KBM-7 (cell line): ENCODE data around the gene AKT3.
"Not testable (repeated sequence)": the region's sequence is repeated elsewhere in the genome, so short reads cannot be mapped to it uniquely, and the experiment has no call there.

Source experiments
- DNase-seq: peaks from one replicate; pipeline ENCODE4 v3.0.0-alpha.2; 2015
- in situ Hi-C: fragments of 300-500 bp; cut with MboI; formaldehyde crosslinking; loops from 2 replicates; pipeline ENCODE4 v1.14.3; 2020; ENCODE audit warnings: low sequenced_read_pairs, low pct_unique_long_range_greater_than_20kb, mixed read lengths

The AKT3 gene

DNA sequence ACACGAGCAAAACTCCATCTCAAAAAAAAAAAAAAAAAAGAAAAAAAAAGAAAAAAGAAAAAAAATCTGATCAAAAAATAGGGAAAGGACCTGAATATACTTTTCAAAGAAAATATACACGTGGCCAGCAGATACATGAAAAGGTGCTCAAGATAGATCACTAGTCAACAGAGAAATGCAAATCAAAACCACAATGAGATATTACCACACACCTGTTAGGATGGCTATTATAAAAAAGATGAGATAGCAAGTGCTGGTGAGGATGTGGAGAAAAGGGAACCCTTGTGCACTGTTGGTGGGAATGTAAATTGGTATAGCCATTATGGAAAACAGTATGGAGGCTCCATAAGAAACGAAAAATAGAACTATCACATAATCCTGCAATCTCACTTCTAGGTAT is 260.8 kb downstream of the AKT3 start:
- in situ Hi-C loops, DNase-seq: not testable (repeated sequence)

DNA sequence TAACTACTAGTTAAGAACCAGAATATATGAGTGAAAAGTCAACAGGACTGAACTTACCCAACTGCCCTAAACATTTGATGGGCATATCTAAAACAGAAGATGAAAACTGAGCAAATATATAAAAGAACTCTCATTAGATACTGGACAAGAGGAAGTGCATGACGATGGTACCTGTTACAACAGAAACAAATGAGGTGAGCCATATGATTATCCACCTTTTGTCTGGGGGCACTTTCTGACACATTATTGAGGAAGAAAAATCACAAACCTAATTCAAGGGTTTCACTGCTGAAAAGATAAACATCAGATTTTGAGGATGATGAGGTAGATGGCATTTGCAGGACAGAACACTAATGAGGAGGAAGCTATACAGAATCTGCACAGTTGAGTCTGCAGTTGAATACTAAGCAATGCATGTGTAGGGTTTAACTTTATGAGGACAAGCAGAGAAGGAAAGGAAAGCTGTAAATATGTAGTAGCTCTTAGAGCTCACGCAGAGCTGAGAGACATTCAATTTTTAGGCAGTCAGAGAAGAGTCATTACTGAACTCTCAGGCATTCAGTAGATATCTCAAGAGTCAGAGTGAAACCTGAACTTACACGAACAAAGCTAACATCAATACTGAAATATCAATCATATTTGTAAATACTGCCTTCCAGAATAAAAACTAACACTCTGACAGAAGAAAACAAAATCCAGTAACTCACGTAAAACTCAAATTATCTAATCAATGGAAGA is 262.1 kb downstream of the AKT3 start:
- no peak for DNase-seq
- in situ Hi-C loops = no loop called here

DNA sequence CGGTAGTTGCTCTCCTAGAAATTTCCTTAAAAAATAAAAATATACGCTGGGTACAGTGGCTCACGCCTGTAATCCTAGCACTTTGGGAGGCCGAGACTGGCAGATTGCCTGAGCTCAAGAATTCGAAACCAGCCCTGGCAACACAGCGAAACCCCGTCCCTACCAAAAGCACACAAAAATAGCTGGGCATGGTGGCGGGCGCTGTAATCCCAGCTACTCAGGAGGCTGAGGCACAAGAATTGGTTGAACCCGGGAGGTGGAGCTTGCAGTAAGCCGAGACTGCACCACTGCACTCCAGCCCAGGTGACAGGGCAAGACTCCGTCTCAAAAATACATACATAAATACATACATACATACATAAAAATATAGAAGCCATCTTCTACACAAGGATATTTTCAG is 262.8 kb downstream of the AKT3 start:
- in situ Hi-C loops = no loop called here
- DNase-seq = no peak

- no peak for DNase-seq
- in situ Hi-C loops = no loop called here
Observed at GRCh38 chr1:243585982-243586381, 264.1 kb downstream of the AKT3 start.

GRCh38 chr1:243582326-243582725 is 267.7 kb downstream of the AKT3 start:
- no peak for DNase-seq
- in situ Hi-C loops = no loop called here

DNA sequence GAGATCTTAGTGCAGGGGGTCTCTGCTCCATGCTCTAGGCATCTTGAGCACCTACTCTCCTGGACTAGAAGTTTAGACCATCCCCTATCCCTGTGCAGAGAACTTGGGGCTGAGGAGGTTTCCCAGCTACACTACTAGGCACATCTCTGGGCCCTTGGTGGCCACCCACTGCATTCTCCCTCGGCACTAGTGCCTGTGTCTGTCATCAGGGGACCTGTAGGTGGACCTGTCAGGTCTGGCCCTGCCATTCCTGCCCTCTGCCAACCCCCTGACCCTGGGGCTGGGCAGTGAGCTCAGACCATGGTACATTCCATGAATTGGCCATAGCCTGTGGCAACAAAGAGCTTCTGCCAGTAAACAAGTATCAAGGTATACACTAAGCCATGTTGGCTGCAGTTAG is 269.1 kb downstream of the AKT3 start:
- no peak for DNase-seq
- in situ Hi-C loops = no loop called here

GRCh38 chr1:243580072-243580471 is 270.0 kb downstream of the AKT3 start:
- in situ Hi-C loops = no loop called here
- no peak for DNase-seq

DNA sequence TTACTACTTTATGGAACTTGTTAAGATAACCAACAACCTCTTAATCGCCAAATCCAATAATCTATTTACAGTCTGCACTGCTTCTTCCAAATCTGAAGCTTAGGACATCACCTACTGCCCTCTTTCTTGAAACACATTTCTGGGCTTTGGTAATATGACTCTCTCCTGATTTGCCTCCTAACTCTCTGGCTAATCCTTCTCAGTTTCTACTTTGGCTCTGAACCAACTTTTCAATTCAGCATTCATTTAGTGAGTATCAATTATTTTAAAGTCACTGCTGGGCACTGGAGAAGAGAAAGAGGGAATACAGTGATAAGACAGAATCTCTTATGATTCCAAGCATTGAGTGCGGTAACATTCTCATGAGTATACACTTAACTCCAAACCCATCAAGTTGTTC is 275.0 kb downstream of the AKT3 start:
- DNase-seq = no peak
- in situ Hi-C loops = no loop called here

DNA sequence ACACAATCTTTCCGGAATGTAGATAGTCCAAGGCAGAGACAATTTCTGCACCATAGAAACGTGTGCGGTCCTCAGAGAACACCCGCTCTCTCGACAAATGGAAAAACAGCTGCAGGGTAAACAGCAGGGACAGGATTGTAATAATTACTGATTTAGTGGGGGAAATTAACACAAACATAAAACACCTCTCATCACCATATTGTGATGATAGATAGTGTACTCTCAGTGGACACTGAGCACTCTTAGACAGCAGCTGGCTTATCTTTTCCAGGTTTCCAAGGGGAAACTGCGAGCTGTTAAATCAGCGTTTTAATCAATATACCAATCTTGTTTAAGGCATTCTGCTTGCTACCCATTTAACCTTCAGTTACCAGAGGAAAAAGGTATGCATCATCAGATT is 277.1 kb downstream of the AKT3 start:
- in situ Hi-C loops = no loop called here
- DNase-seq = no peak

DNA sequence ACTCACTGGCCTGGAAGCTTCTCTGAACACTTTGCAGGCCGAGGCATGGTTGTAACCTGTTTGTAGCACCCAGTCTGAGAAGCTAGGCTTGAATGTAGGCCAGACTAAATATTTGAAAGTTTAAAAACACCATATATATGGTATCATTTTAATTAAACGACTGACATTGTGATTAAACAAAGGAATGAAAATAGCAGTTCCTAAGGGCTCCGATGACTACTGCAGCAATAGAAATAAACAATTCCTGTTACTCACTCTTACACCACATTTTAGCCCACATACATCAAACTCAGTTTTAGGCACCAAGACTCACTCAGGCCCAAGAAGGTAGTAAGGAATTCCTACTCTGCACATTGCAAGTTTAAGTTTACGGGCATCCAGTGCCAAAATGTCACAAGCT is 281.2 kb downstream of the AKT3 start:
- DNase-seq = no peak
- in situ Hi-C loops = no loop called here

DNA sequence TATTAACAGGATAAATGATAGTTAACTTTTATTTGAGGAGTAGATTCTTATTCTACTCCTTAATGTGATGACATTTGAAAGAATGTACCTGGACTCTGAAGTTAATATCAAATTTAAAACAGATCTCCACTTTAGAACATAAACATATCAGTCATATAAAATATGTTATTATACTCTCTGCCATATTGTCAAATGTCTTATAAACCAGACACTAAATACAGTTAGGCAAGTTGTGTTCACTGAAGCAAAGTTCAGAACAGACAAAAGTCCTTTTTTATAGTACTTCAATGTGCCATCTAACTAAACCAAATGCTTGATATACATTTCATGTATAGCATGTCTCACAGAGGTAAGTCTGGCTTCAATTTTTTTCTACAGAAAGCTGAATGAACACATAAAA is 285.2 kb downstream of the AKT3 start:
- in situ Hi-C loops = no loop called here
- DNase-seq = no peak

DNA sequence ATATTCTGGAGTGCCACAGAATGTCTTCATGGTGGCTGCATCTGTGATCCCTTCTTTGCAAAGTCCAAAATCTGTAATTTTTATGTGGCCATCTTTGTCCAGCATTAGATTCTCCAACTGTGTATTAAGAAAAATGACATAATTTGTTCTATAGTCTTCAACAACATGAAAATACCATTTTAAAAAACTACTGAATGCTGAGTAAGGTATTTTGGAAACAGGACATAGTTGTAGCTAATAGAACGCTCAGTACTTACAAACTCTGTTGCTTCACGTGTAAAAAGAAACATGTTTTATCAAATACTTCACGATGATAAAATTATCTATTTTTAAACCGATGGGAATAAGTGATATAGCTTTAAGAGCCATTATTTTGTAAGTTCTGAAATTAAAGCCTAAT is 286.3 kb downstream of the AKT3 start:
- in situ Hi-C loops = no loop called here
- DNase-seq = no peak

DNA sequence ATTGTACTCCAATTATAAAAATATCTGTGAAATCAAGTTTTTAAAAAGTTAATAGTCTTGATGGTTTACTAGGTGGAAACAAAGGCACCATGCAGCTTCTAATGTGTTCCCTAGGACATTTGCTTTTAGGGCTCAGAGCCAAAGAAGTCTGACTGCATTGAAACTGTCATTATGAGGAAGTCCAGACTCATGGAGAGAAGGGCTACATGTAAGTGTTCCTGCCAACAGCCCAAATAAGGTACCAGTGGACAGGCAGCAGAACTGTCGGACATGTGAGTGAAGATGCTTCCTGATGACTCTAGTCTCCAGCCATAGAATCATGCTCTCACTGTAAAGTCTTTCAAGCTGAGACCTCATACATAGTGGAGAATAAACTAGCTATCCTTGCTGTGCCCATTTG is 287.6 kb downstream of the AKT3 start:
- DNase-seq = no peak
- in situ Hi-C loops = no loop called here

GRCh38 chr1:243561588-243562319 is 288.3 kb downstream of the AKT3 start:
- DNase-seq = no peak
- in situ Hi-C loops = no loop called here

GRCh38 chr1:243559575-243560162 is 290.4 kb downstream of the AKT3 start:
- DNase-seq = no peak
- in situ Hi-C loops = no loop called here

DNA sequence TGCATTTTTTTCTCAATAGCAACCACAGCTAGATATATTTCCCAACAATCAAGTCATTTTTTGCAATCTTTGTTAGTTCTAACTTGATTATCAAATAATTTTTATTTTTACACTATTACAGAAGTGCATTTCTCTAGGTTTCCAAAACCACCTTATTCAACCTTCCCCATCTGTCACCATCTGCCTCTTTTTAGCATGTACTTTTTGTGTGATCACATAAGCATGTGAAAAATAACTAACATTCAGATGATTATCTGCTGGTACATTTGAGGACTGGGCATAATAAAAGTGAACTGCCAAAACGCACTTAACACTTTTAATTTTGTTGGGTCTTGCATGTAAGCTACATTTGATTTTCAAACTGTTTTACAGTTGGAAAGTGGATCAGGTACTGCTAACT is 291.5 kb downstream of the AKT3 start:
- DNase-seq = no peak
- in situ Hi-C loops = no loop called here

GRCh38 chr1:243557866-243558265 is 292.2 kb downstream of the AKT3 start:
- in situ Hi-C loops = no loop called here
- DNase-seq = no peak

DNA sequence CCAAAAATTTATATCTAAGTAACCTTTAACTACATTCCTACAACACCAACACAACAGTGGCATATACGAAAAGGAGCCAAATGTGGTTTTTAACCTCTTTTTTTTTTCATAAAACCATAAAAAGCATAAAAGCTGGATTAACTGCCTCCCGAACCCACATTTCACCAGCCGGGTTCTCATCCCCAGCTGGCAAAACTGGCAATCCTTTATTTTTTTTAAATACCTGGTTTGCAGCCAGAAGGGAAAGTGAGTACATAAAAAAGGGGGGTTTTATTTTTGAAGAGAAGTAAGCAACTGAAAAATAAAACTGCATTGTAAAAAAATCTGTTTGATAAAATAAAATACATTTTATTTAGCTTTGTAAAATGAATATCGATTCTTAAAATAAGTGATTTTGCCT is 295.4 kb downstream of the AKT3 start:
- in situ Hi-C loops = no loop called here
- no peak for DNase-seq

- no peak for DNase-seq
Observed at GRCh38 chr1:243553090-243553489, 297.0 kb downstream of the AKT3 start.

DNA sequence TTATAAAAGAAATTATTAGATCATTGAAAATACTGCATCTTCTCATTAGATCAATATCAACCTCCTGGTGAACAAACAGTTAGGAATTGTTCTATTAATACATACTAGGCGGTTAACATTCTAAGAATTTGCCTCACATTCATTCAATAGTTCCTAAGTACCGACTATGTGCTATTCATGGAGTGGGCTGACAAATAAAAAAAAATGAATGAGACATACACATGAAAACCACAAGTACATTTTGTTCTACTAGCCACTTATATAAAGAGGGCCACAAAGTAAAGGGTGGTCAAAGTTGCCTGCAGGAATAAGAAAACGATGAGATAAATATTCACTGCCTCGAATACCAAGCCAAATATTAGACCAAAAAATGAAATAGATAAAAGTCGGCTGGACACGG is 299.8 kb downstream of the AKT3 start:
- in situ Hi-C loops = no loop called here
- DNase-seq = no peak

More at GRCh38 chr1:243553090-243553489, 297.0 kb downstream of the AKT3 start:
- in situ Hi-C loops = no loop called here

- in situ Hi-C loops = no loop called here
- DNase-seq = no peak
Observed at GRCh38 chr1:243549791-243550190, 300.3 kb downstream of the AKT3 start.
